Mammary epithelial cell (primary cell): ENCODE results near the gene VAV2.

Experiments used
- EZH2 ChIP-seq: IDR thresholded peaks from 2 replicates; pipeline ENCODE4 v1.6.1; 2012; ENCODE audit warnings: low read length, inconsistent platforms, borderline replicate concordance
- TF ChIP-seq, protein P1 (sequence below), 2 donors: IDR thresholded peaks in 1 of 2; conservative IDR thresholded peaks in 1 of 2; 2 replicates each; pipeline ENCODE4 v1.5.1; 2011 to 2012; ENCODE audit warnings: inconsistent platforms in 2 of 2, low read length in 2 of 2, mild to moderate bottlenecking in 2 of 2, control low read depth in 1 of 2, low read depth in 1 of 2; ENCODE audit not compliant: insufficient read depth in 1 of 2; ENCODE audit errors: extremely low read depth in 1 of 2

DNA sequence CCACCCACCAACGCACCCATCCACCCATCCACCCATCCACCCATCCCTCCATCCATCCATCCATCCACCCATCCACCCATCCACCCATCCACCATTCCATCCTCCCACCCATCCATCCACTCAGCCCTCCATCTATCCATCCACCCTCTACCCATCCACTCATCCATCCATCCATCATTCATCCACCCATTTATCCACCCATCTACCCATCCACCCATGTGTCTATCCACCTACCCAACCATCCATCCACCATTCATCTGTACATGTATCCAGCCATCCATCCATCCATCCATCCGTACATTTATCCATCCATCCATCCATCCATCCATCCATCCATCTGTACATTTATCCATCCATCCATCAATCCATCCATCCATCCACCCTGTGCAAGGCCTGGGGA lies 11.1 kb upstream of the VAV2 start:
- TF ChIP-seq, protein P1, sequence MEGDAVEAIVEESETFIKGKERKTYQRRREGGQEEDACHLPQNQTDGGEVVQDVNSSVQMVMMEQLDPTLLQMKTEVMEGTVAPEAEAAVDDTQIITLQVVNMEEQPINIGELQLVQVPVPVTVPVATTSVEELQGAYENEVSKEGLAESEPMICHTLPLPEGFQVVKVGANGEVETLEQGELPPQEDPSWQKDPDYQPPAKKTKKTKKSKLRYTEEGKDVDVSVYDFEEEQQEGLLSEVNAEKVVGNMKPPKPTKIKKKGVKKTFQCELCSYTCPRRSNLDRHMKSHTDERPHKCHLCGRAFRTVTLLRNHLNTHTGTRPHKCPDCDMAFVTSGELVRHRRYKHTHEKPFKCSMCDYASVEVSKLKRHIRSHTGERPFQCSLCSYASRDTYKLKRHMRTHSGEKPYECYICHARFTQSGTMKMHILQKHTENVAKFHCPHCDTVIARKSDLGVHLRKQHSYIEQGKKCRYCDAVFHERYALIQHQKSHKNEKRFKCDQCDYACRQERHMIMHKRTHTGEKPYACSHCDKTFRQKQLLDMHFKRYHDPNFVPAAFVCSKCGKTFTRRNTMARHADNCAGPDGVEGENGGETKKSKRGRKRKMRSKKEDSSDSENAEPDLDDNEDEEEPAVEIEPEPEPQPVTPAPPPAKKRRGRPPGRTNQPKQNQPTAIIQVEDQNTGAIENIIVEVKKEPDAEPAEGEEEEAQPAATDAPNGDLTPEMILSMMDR (conservative IDR thresholded peaks at IDR 0.05 in 1 of 2, IDR thresholded peaks at IDR 0.05 in 1 of 2; ENCODE audit: extremely low read depth in 1 of 2, insufficient read depth in 1 of 2, low read depth in 1 of 2, low read length in 2 of 2), result no peak
- TF ChIP-seq EZH2, result no peak
